Mesothelial cell of epicardium (in vitro differentiated cells): ENCODE measurements around the gene PLPPR1. TPM values are rescaled to one million over a fixed set of nuclear protein-coding genes. Genes with fewer than 3 reads are reported as not detected.

Source experiments
- DNase-seq, 2 experiments: peaks; one replicate each; pipeline ENCODE4 v3.0.0; 2021; ENCODE audit warnings: low spot score in 2 of 2; ENCODE audit not compliant: unreplicated experiment in 2 of 2
- H3K27ac Mint-ChIP-seq: 2 replicates; pipeline ENCODE4 v1.8.0; 2021; ENCODE audit warnings: mixed read lengths
- H3K27me3 Mint-ChIP-seq: 2 replicates; pipeline ENCODE4 v1.8.0; 2021; ENCODE audit warnings: low read depth, mixed read lengths
- H3K36me3 Mint-ChIP-seq: 2 replicates; pipeline ENCODE4 v1.8.0; 2021; ENCODE audit warnings: mixed read lengths
- H3K4me1 Mint-ChIP-seq: 2 replicates; pipeline ENCODE4 v1.8.0; 2021; ENCODE audit warnings: mixed read lengths
- H3K4me3 Mint-ChIP-seq: 2 replicates; pipeline ENCODE4 v1.8.0; 2021; ENCODE audit warnings: mild to moderate bottlenecking, moderate library complexity, mixed read lengths
- H3K9me3 Mint-ChIP-seq: 2 replicates; pipeline ENCODE4 v1.8.0; 2021; ENCODE audit warnings: mixed read lengths
- CTCF ChIP-seq: fragments of 200-600 bp; sonication (generic); IDR thresholded peaks from one replicate; pipeline ENCODE4 v1.5.0; 2021; ENCODE audit warnings: antibody characterized with exemption; ENCODE audit not compliant: unreplicated experiment
- total RNA-seq: library from RNA; stranded (reverse); gene quantifications from 3 replicates; pipeline ENCODE4 v1.2.1, GENCODE V29; 2021

Gene PLPPR1
- total RNA-seq, 1 donor from 2014 or later, result 1.3 TPM

GRCh38 chr9:101065930-101066329, 37.4 kb downstream of the PLPPR1 start:
- H3K36me3 Mint-ChIP-seq, result no peaks in the 10 kb centered on the region
- H3K4me1 Mint-ChIP-seq, result no peaks in the 10 kb centered on the region
- no peak for TF ChIP-seq CTCF
- no peak overlapping the region for H3K27ac Mint-ChIP-seq
- DNase-seq, result no peak
- H3K4me3 Mint-ChIP-seq, result no peak overlapping the region
- no peaks in the 10 kb centered on the region for H3K9me3 Mint-ChIP-seq
- peaks cover 7% of the 10 kb centered on the region for H3K27me3 Mint-ChIP-seq

DNA sequence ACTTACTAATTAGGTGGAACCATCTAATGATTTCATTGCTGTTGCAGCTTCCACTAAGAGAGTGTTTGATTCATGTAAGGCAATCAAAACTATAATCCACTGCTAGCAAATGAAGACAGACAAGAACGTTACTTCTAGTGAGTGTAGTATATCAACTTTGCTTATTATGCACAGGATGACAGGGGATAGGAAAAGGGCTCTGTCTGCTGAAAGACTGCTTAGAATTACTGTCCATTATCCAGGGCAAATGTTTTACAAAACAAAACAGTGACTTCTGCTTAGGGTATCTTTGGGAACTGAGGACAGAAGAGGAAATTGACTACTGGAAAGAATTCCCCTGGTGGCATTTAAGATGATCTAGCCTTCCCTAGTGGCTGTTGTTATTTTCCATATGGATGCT, 40.2 kb downstream of the PLPPR1 start:
- no peak for TF ChIP-seq CTCF
- Mint-ChIP-seq H3K36me3 (no peaks in the 10 kb centered on the region), H3K4me1 (no peaks in the 10 kb centered on the region), H3K4me3 (no peak overlapping the region), H3K27ac (no peak overlapping the region), H3K9me3 (no peaks in the 10 kb centered on the region), H3K27me3 (peaks cover 12% of the 10 kb centered on the region)
- DNase-seq, result no peak

- Mint-ChIP-seq H3K27me3 (peaks cover 22% of the 10 kb centered on the region), H3K36me3 (no peaks in the 10 kb centered on the region), H3K4me1 (no peaks in the 10 kb centered on the region), H3K4me3 (no peak overlapping the region), H3K27ac (no peak overlapping the region), H3K9me3 (no peaks in the 10 kb centered on the region)
- no peak for TF ChIP-seq CTCF
- DNase-seq, result no peak
Observed at GRCh38 chr9:101072259-101072658, 43.7 kb downstream of the PLPPR1 start.

DNA sequence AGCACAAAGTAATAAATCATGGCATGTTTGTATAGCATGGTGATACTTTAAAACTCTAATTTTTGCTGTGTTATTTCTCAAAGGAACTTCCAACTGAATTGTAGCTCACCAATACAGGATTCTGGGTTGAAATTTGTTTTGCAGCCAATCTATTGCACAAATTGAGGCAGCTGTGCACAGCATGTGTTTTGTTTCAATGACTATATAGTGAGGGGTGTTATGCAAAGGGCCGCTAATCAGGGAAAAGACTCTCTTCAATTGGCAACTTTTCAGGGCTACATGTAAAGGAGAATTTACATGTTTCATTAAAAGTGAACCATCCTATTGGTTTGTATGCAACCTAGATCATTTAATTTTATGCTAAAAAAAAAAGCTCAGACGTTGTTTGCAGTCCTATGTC, 44.6 kb downstream of the PLPPR1 start:
- Mint-ChIP-seq H3K4me1 (no peaks in the 10 kb centered on the region), H3K27ac (no peak overlapping the region), H3K36me3 (no peaks in the 10 kb centered on the region), H3K27me3 (peaks cover 24% of the 10 kb centered on the region), H3K4me3 (no peak overlapping the region), H3K9me3 (no peaks in the 10 kb centered on the region)
- DNase-seq, result no peak
- no peak for TF ChIP-seq CTCF

DNA sequence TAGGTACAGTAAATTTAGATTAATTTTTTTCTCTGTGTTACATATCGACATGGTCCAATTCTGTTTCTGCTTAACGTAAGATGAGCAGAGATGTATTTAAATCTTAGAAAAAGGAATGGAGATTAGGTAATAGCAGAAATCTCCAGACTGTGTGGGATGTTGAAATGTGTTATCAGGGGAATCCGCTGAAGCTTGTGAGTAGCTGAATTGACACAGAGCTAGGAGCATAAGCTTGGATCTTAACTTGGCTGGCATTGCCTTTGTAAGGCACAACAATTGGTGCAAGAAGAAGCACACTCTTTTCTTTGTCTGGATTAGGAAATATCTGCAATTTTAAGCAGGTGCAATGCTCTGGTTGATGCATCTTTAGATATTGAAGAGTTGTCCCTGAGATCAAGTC, 53.1 kb downstream of the PLPPR1 start:
- no peak for DNase-seq
- Mint-ChIP-seq H3K4me1 (no peaks in the 10 kb centered on the region), H3K27me3 (peaks cover 15% of the 10 kb centered on the region), H3K36me3 (no peaks in the 10 kb centered on the region), H3K9me3 (peaks cover 10% of the 10 kb centered on the region), H3K4me3 (no peak overlapping the region), H3K27ac (no peak overlapping the region)
- no peak for TF ChIP-seq CTCF

DNA sequence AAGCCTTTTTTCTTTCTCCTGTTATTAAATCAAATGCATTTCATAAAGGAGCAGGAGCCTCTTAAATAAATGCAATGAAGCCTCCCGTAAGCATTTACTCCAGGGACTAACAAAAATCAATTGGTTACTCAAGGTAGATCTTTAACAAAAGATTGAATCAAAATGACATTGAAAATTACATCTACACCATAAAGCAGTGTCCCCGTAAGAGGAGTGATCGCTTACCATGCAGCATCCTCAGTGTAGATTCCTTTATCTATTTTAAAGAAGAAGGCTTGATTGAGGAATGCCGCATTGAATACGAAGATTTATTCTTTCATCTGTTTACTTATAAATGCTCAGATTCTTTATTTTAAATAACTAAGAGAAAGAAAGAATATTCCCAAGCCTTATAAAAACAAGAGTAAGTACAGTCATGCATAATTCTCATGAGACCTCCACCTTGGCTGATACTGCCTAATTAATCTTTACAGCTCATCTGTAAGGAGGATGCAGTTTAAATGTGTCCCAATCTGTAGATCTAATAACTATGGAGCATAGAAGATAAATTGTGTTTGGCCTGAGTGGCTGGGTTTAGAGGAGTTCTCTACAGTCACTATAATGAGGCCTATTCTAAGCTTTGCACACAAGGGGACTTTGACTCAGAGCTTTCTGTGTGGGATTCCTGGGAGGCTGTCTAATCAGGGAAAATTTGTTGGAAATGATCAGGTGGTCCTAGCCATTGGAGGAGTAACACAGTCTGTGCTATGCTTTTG, 55.1 kb downstream of the PLPPR1 start:
- no peak overlapping the region for H3K27ac Mint-ChIP-seq
- H3K9me3 Mint-ChIP-seq, result peaks cover 6% of the 10 kb centered on the region
- H3K4me1 Mint-ChIP-seq, result no peaks in the 10 kb centered on the region
- TF ChIP-seq CTCF, result no peak
- peaks cover 9% of the 10 kb centered on the region for H3K27me3 Mint-ChIP-seq
- H3K36me3 Mint-ChIP-seq, result no peaks in the 10 kb centered on the region
- no peak overlapping the region for H3K4me3 Mint-ChIP-seq
- DNase-seq, result no peak
